HG02884 (cell line): ENCODE data around the gene GON4L.
"Not testable (repeated sequence)": the region's sequence is repeated elsewhere in the genome, so short reads cannot be mapped to it uniquely, and the experiment has no call there.

Experiments
- ATAC-seq: cut with Tn5 transposase; IDR thresholded peaks from one replicate; pipeline ENCODE4 v1.9.1; 2021; ENCODE audit warnings: mild to moderate bottlenecking, moderate library complexity; ENCODE audit not compliant: unreplicated experiment

The GON4L gene

DNA sequence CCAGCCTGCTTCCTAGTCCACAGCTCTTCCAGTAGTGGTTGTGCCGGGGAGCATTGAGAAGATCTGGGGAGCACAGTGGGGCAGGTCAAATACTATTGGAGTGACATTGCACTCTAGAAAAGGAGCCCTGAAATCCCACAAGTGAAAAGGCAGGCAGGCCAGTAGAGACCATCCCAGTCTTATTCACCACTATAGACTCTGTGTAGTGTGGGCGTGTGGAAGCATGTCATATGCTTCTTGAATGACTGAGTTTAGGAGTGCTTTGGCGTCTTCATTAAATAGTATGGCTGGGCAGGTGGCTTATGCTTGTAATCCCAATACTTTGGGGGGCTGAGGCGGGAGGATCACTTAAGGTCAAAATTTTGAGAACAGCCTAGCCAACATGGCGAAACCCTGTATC is 152.6 kb downstream of the GON4L start:
- ATAC-seq = not testable (repeated sequence)

GRCh38 chr1:155703216-155703615 is 153.8 kb downstream of the GON4L start:
- no peak for ATAC-seq

- not testable (repeated sequence) for ATAC-seq
These were observed 155.3 kb downstream of the GON4L start for GRCh38 chr1:155701675-155702074.
